Activated naive CD4-positive, alpha-beta T cell treated with anti-CD3 and anti-CD28 coated beads, Interleukin-2, amount 50 U/mL, for 24 hours (primary cell): ENCODE results near the gene LYRM7.
"Not testable (repeated sequence)": the region's sequence is repeated elsewhere in the genome, so short reads cannot be mapped to it uniquely, and the experiment has no call there.

Experiments
- H3K27ac Mint-ChIP-seq: one replicate; pipeline ENCODE4 v1.8.0; 2021; ENCODE audit warnings: mild to moderate bottlenecking, mixed read lengths
- H3K27me3 Mint-ChIP-seq: one replicate; pipeline ENCODE4 v1.8.0; 2021; ENCODE audit warnings: mixed read lengths
- H3K36me3 Mint-ChIP-seq: one replicate; pipeline ENCODE4 v1.8.0; 2021; ENCODE audit warnings: mixed read lengths
- H3K4me1 Mint-ChIP-seq: one replicate; pipeline ENCODE4 v1.8.0; 2021; ENCODE audit warnings: mixed read lengths
- H3K4me3 Mint-ChIP-seq: one replicate; pipeline ENCODE4 v1.8.0; 2021; ENCODE audit warnings: mild to moderate bottlenecking, mixed read lengths
- H3K9me3 Mint-ChIP-seq: one replicate; pipeline ENCODE4 v1.8.0; 2021; ENCODE audit warnings: mixed read lengths

The LYRM7 gene

GRCh38 chr5:131170540-131171275 is at the start of gene LYRM7:
Gene LYRM7, plus strand, starts transcription at chr5:131170944. Its CDS starts 77 bp downstream, at chr5:131171021.
- Mint-ChIP-seq H3K27me3 (no peaks in the 10 kb centered on the region), H3K36me3 (no peaks in the 10 kb centered on the region), H3K9me3 (no peaks in the 10 kb centered on the region), H3K4me3 (peak within 1 kb of the TSS; percentile 96), H3K27ac (peak within 1 kb of the TSS; percentile 97), H3K4me1 (peaks cover 61% of the 10 kb centered on the region)

DNA sequence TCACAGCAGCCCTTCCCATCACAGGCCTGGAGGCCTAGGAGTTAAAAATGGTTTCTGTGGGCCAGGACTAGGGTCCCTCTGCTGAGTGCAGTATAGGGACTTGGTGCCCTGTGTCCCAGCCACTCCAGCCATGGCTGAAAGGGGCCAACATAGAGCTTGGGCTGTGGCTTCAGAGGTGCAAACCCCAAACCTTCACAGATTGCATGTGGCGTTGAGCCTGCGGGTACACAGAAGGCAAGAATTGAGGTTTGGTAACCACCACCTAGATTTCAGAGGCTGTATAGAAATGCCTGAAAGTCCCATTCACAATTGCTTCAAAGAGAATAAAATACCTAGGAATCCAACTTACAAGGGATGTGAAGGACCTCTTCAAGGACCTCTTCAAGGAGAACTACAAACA is 43.5 kb upstream of the LYRM7 start:
- not testable (repeated sequence) for H3K27me3 Mint-ChIP-seq, H3K4me3 Mint-ChIP-seq, H3K4me1 Mint-ChIP-seq, H3K27ac Mint-ChIP-seq, H3K36me3 Mint-ChIP-seq, H3K9me3 Mint-ChIP-seq

DNA sequence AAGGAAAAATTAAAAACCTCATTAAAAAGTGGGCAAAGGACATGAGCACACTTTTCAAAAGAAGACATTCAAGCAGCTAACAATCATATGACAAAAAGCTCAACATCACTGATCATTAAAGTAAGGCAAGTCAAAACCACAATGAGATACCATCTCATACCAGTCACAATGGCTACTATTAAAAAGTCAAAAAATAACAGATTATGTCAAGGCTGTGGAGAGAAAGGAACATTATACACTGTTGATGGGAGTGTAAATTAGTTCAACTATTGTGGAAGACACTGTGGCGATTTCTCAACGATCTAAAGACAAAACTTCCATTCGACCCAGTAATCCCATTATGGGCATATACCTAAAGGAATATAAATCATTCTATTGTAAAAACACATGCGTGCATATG is 41.4 kb upstream of the LYRM7 start:
- no peak overlapping the region for H3K4me3 Mint-ChIP-seq
- H3K27me3 Mint-ChIP-seq: no peaks in the 10 kb centered on the region
- H3K4me1 Mint-ChIP-seq: no peaks in the 10 kb centered on the region
- peaks cover 4% of the 10 kb centered on the region for H3K36me3 Mint-ChIP-seq
- H3K9me3 Mint-ChIP-seq: peaks cover 5% of the 10 kb centered on the region
- no peak overlapping the region for H3K27ac Mint-ChIP-seq

GRCh38 chr5:131133091-131133490 is 37.7 kb upstream of the LYRM7 start:
- not testable (repeated sequence) for H3K27ac Mint-ChIP-seq, H3K27me3 Mint-ChIP-seq, H3K4me3 Mint-ChIP-seq, H3K36me3 Mint-ChIP-seq, H3K9me3 Mint-ChIP-seq
- peaks cover 25% of the 10 kb centered on the region for H3K4me1 Mint-ChIP-seq

GRCh38 chr5:131138406-131138805 is 32.3 kb upstream of the LYRM7 start:
- H3K4me3 Mint-ChIP-seq, H3K27me3 Mint-ChIP-seq, H3K36me3 Mint-ChIP-seq, H3K27ac Mint-ChIP-seq, H3K9me3 Mint-ChIP-seq: not testable (repeated sequence)
- H3K4me1 Mint-ChIP-seq: peaks cover 37% of the 10 kb centered on the region

DNA sequence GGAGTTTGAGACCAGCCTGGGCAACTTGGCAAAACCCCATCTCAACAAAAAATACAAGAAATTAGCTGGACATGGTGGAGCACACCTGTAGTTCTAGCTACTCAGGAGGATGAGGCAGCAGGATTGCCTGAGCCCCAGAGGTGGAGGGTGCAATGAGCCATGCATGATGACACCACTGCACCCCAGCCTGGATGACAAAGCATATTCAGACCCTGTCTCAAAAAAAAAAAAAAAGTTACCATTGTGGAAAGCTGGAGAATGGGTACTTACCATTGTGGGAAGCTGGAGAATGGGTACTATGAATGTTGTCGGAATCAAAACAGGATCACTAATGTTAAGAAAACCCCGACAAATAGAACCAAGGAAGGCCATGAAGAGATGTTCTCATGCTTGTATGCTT is 31.4 kb upstream of the LYRM7 start:
- Mint-ChIP-seq H3K4me3 (no peak overlapping the region), H3K9me3 (no peaks in the 10 kb centered on the region), H3K27ac (no peak overlapping the region), H3K27me3 (no peaks in the 10 kb centered on the region), H3K36me3 (peaks cover 2% of the 10 kb centered on the region), H3K4me1 (peaks cover 37% of the 10 kb centered on the region)

DNA sequence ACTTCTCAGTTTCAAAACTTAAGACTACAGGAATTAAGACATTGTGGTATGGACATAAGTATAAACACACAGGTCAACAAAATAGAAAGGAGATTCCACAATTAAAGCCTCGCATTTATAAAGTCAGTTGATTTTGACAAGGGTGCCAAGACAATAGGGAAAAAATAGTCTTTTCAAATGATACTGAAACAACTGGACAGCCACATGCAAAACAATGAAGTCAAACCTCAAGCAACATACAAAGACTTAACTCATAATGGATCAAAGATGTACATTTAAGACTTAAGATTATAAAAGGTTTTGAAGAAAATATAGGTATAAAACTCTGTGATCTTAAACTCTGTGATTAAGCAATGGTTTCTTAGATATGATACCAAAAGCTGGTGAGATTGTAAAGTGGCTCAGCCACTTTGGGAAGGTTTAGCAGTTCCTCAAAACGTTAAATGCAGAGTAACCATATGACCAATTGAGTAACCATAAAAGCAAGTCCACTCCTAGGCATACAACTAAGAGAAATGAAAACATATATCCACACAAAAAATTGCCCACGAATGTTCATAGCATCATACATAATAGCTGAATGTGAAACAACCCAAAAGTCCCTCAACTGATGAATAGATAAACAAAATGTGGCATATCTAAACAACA is 27.6 kb upstream of the LYRM7 start:
- no peaks in the 10 kb centered on the region for H3K27me3 Mint-ChIP-seq
- H3K4me3 Mint-ChIP-seq: no peak overlapping the region
- no peak overlapping the region for H3K27ac Mint-ChIP-seq
- H3K9me3 Mint-ChIP-seq: no peaks in the 10 kb centered on the region
- H3K36me3 Mint-ChIP-seq: no peaks in the 10 kb centered on the region
- peaks cover 12% of the 10 kb centered on the region for H3K4me1 Mint-ChIP-seq

GRCh38 chr5:131147258-131147657 is 23.5 kb upstream of the LYRM7 start:
- Mint-ChIP-seq H3K4me3 (no peak overlapping the region), H3K4me1 (no peaks in the 10 kb centered on the region), H3K9me3 (no peaks in the 10 kb centered on the region), H3K36me3 (no peaks in the 10 kb centered on the region), H3K27ac (no peak overlapping the region), H3K27me3 (no peaks in the 10 kb centered on the region)

DNA sequence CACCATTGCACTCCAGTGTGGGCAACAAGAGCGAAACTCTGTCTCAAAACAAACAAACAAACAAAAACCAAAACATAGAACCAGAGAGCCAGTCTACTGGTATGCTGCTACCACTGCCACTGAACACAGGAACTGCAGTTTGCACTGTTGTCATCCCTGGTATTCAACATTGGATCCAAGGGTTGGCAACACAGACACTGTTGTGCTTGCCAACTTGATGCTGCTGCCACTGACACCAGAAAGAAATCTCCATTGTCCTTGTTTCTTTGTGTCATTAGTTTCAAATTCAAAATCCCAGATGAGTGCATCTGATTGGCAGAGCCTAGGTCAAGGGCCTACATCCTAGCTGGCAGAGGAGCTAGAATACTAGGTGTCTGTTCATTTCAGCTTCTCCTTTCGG is 21.9 kb upstream of the LYRM7 start:
- H3K4me3 Mint-ChIP-seq: no peak overlapping the region
- H3K9me3 Mint-ChIP-seq: no peaks in the 10 kb centered on the region
- H3K4me1 Mint-ChIP-seq: no peaks in the 10 kb centered on the region
- no peaks in the 10 kb centered on the region for H3K27me3 Mint-ChIP-seq
- H3K36me3 Mint-ChIP-seq: no peaks in the 10 kb centered on the region
- no peak overlapping the region for H3K27ac Mint-ChIP-seq

- no peak overlapping the region for H3K27ac Mint-ChIP-seq
- no peaks in the 10 kb centered on the region for H3K4me1 Mint-ChIP-seq
- no peaks in the 10 kb centered on the region for H3K9me3 Mint-ChIP-seq
- H3K36me3 Mint-ChIP-seq: no peaks in the 10 kb centered on the region
- H3K27me3 Mint-ChIP-seq: no peaks in the 10 kb centered on the region
- H3K4me3 Mint-ChIP-seq: no peak overlapping the region
Observed at GRCh38 chr5:131150408-131150807, 20.3 kb upstream of the LYRM7 start.

DNA sequence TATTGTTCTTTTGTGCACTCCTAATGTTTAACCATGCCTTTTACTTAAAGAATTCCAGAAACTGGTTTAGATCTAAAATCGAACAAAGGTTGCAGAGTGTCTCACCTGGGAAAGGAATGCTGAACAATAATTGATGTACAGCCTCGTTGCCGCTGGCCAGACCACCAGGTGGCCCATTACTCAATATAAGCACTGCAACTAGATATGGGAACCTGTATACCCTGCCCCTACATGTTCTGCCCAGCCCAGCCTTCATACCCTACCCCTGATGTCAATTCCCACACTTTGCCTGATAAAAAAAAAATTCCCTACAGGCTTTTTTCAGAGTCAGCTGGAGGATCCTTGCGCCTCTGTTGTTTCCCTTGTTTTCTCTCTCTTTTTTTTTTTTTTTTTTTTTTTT is 19.5 kb upstream of the LYRM7 start:
- H3K27ac Mint-ChIP-seq: no peak overlapping the region
- no peak overlapping the region for H3K4me3 Mint-ChIP-seq
- H3K9me3 Mint-ChIP-seq: no peaks in the 10 kb centered on the region
- peaks cover 3% of the 10 kb centered on the region for H3K4me1 Mint-ChIP-seq
- H3K36me3 Mint-ChIP-seq: no peaks in the 10 kb centered on the region
- no peaks in the 10 kb centered on the region for H3K27me3 Mint-ChIP-seq

- Mint-ChIP-seq H3K27me3 (no peaks in the 10 kb centered on the region), H3K27ac (peak overlapping the region; percentile 23), H3K4me3 (no peak overlapping the region), H3K9me3 (no peaks in the 10 kb centered on the region), H3K36me3 (peaks cover 24% of the 10 kb centered on the region), H3K4me1 (peaks cover 34% of the 10 kb centered on the region)
Observed at GRCh38 chr5:131156385-131156784, 14.4 kb upstream of the LYRM7 start.

DNA sequence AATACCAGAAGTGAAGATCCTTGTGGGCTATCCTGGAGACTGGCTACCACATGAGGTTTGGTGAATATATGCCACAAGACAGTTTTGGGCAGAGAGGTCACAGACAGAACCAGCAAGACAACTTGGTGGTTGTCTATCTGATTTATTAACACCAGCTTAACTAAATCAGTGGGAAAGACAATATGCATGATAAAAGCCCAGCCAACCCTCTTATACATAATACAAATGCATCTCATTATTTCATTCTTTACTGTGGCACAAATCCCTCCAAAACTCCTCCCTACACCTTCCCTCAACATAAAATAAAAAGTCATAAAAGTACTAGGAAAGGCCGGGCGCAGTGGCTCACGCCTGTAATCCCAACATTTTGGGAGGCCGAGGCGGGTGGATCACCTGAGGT is 13.8 kb upstream of the LYRM7 start:
- no peaks in the 10 kb centered on the region for H3K9me3 Mint-ChIP-seq
- H3K4me1 Mint-ChIP-seq: peaks cover 40% of the 10 kb centered on the region
- H3K4me3 Mint-ChIP-seq: no peak overlapping the region
- H3K27me3 Mint-ChIP-seq: no peaks in the 10 kb centered on the region
- H3K36me3 Mint-ChIP-seq: peaks cover 25% of the 10 kb centered on the region
- H3K27ac Mint-ChIP-seq: no peak overlapping the region

- Mint-ChIP-seq H3K36me3 (peaks cover 37% of the 10 kb centered on the region), H3K27ac (peak overlapping the region; percentile 30), H3K4me3 (peak overlapping the region; percentile 3), H3K9me3 (no peaks in the 10 kb centered on the region), H3K4me1 (peaks cover 54% of the 10 kb centered on the region), H3K27me3 (no peaks in the 10 kb centered on the region)
Observed at GRCh38 chr5:131160134-131160533, 10.6 kb upstream of the LYRM7 start.

DNA sequence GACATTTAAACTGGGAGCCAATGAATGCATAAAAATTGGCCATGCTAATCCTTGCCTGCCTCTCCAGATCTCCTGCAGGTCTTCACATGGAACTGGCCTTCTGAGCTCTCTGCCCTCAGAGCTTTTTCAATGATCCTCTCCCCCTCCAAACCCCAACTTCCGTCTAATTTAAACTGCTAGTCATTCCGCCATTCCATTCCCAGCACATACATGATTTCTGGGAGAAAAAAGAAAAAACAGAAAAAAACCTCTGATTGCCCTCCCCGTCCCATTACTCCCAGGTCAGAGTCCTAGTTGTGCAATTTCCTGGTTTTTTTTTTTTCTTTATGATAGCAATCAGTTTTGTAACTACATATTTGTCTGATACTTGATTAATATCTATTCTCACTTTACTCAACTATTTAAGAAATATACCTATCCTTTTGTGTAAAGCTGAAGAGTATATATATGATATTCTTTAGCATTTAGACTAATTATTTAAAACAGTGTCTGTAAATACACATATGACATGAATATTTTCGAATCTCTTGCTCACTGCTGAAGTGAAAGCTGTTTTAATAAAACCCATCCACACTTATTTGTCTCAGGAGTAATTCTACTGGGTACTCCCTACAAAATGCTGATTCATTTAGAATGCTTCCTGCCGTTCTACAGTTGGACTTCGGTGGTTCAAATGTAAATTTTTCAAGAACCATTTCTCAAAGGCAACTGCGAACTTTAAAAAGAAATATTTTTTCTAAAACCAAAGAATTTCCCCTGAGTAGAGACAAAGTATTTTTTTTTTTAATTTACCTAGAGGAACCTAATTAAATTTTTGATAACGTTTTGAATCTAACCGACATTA is 7.2 kb upstream of the LYRM7 start:
- Mint-ChIP-seq H3K9me3 (no peaks in the 10 kb centered on the region), H3K36me3 (peaks cover 27% of the 10 kb centered on the region), H3K4me3 (peak overlapping the region; percentile 98), H3K27ac (peak overlapping the region; percentile 98), H3K27me3 (no peaks in the 10 kb centered on the region), H3K4me1 (peaks cover 54% of the 10 kb centered on the region)
